ENCODE results near the gene JAK1. TPM values are rescaled to one million over a fixed set of nuclear protein-coding genes. Genes with fewer than 3 reads are reported as not detected.
A peak's percentile ranks its signal among the peaks of the same experiment; 100 is the strongest.

JAK1 gene
- total RNA-seq, 4 donors from 2014 or later, result 121 to 241 (median 165) TPM

DNA sequence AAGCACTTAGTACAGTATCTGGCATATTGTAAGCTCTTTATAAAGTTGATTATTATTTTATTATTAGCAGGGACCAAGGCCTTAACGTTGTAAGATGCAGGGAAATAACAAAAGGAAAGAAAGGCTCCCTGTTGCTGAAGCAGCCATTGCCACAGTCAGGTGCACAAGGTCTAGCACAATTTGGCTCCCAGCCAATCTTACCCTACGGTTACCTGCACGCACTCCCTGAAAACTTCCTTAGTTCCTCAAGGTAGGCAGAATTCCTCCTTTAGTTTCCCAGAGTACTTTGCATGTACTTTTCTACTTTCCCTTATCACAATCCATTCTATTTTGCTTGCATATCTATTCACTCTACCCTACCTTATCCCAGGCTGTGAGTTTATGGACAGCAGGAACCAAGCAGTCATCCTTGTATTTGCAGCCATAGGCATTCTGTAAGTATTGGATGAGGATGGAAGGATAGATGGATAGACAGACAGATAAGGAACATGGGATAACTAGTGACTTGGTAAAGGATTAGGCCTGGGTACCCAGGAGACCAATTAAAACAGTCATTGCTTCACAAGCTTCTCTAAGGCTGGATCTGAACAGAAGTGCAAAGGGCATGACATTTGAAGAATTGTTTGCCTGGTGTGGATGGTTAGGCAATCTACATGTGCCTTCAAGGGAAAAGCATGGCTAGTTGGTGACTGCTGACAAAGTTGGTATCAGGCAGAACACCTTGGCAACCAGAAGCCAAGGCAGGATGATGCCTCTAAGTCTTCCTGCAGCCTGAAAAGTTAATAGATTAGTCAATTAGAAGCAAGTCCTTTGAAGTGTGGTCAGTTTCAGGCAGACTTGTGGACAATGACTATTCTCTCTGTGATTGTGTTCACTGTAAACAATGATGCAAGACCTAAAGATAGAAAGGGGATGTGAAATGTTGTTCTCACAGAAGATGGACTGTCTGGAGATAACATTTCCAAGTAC, 20.8 kb upstream of the JAK1 start:
- Histone ChIP-seq H3K4me3 (no peak overlapping the region), H3K27me3 (no peaks in the 10 kb centered on the region), H3K36me3 (no peaks in the 10 kb centered on the region), H3K27ac (peak overlapping the region; percentile 44 to 75 (median 56)), H3K4me1 (peaks cover 9 to 16% of the 10 kb centered on the region in 2 donors), H3K9me3 (no peaks in the 10 kb centered on the region)
- TF ChIP-seq POLR2A (IDR thresholded peaks at IDR 0.05) (no peak), CTCF (IDR thresholded peaks at IDR 0.05 in 4 of 5, conservative IDR thresholded peaks at IDR 0.05 in 1 of 5) (no peak)
- intact Hi-C loops (cut with DNase I; ENCODE audit: low total_unique reads), result no loop called here
- DNase-seq (no peak), ATAC-seq (peak; percentile 91 to 92)
- in situ Hi-C loops (cut with MboI; ENCODE audit: low sequenced_read_pairs in 4 of 4), result no loop called here

- no peak for DNase-seq
- no peaks in the 10 kb centered on the region for H3K36me3 ChIP-seq
- no peak overlapping the region for H3K27ac ChIP-seq
- in situ Hi-C loops (cut with MboI; ENCODE audit: low sequenced_read_pairs in 4 of 4), result no loop called here
- no peak overlapping the region for H3K4me3 ChIP-seq
- H3K4me1 ChIP-seq, result peaks cover 9 to 16% of the 10 kb centered on the region in 2 donors
- no peak for ATAC-seq
- H3K9me3 ChIP-seq, result no peaks in the 10 kb centered on the region
- H3K27me3 ChIP-seq, result no peaks in the 10 kb centered on the region
- TF ChIP-seq POLR2A (IDR thresholded peaks at IDR 0.05) (no peak), CTCF (IDR thresholded peaks at IDR 0.05 in 4 of 5, conservative IDR thresholded peaks at IDR 0.05 in 1 of 5) (no peak)
- intact Hi-C loops (cut with DNase I; ENCODE audit: low total_unique reads), result no loop called here
These were observed 18.4 kb upstream of the JAK1 start for GRCh38 chr1:64984737-64985136.

DNA sequence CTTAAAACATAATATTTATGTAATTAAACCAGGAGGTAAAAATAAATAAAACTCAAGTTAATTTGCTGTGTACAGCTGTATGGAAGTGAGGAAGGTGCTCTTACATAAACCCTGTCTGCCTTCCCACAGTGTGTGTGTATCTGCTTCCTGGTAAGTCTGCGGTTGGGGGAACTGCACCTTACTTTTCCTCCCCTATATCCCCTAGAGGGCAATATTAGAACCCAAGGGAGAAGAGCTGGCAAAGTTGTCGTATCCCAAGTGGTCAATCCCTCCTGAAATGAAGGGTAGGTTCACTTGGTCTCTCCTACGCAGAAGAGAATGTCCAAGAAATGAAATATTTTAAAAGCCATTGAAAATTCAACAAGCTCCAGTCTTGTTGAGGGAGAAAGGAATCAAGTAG, 17.8 kb upstream of the JAK1 start:
- no peak for TF ChIP-seq POLR2A (IDR thresholded peaks at IDR 0.05)
- no peak for TF ChIP-seq CTCF (IDR thresholded peaks at IDR 0.05 in 4 of 5, conservative IDR thresholded peaks at IDR 0.05 in 1 of 5)
- Histone ChIP-seq H3K4me3 (no peak overlapping the region), H3K27me3 (no peaks in the 10 kb centered on the region), H3K27ac (no peak overlapping the region), H3K36me3 (peaks cover 0 to under 1% of the 10 kb centered on the region in 2 donors), H3K4me1 (peaks cover 9 to 16% of the 10 kb centered on the region in 2 donors), H3K9me3 (no peaks in the 10 kb centered on the region)
- in situ Hi-C loops (cut with MboI; ENCODE audit: low sequenced_read_pairs in 4 of 4) (no loop called here), intact Hi-C loops (cut with DNase I; ENCODE audit: low total_unique reads) (no loop called here)
- no peak for DNase-seq
- ATAC-seq, result no peak

DNA sequence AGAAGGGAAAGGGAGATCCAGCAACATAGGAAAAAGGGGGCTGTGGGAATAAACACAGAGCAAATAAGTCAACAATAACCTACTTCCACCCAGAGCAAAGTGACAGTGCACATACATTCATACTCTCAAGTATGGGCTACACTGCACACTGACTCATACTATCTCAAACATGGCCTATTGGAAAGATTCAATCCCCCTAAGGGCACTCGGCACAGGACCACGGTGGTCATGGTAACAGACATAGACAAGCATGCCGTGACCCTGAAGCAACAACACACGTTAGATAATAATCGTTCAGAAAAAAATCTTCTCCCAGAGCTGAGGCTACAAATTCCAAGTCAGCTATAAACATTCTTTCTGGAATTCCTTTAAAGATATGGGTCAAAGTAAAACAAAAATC, 16.8 kb upstream of the JAK1 start:
- H3K4me1 ChIP-seq, result peaks cover 9 to 13% of the 10 kb centered on the region in 2 donors
- ATAC-seq (no peak), DNase-seq (no peak)
- in situ Hi-C loops (cut with MboI; ENCODE audit: low sequenced_read_pairs in 4 of 4) (no loop called here), intact Hi-C loops (cut with DNase I; ENCODE audit: low total_unique reads) (no loop called here)
- H3K27me3 ChIP-seq, result no peaks in the 10 kb centered on the region
- no peak for TF ChIP-seq POLR2A (IDR thresholded peaks at IDR 0.05)
- TF ChIP-seq CTCF (IDR thresholded peaks at IDR 0.05 in 4 of 5, conservative IDR thresholded peaks at IDR 0.05 in 1 of 5), result no peak
- H3K4me3 ChIP-seq, result no peak overlapping the region
- no peak overlapping the region for H3K27ac ChIP-seq
- H3K36me3 ChIP-seq, result peaks cover 0 to 11% of the 10 kb centered on the region in 2 donors
- H3K9me3 ChIP-seq, result no peaks in the 10 kb centered on the region

Measured in gastrocnemius medialis (tissue), 4 donors.